KMS-11 (cell line): ENCODE results near the gene CX3CR1.

Experiments
- H2AFZ ChIP-seq: fragments of 200-600 bp; sonication (generic); 2 replicates; pipeline ENCODE4 v1.6.1; 2016; ENCODE audit warnings: antibody characterized with exemption, mixed run types, low read depth
- H3K27ac ChIP-seq: fragments of 200-600 bp; sonication (generic); 2 replicates; pipeline ENCODE4 v1.6.1; 2016; ENCODE audit warnings: mild to moderate bottlenecking, mixed run types
- H3K27me3 ChIP-seq: fragments of 200-600 bp; sonication (generic); 2 replicates; pipeline ENCODE4 v1.6.1; 2017; ENCODE audit warnings: mild to moderate bottlenecking, low read depth, mixed run types, moderate library complexity; ENCODE audit not compliant: insufficient read depth
- H3K36me3 ChIP-seq: fragments of 200-600 bp; sonication (generic); 2 replicates; pipeline ENCODE4 v1.6.1; 2017; ENCODE audit warnings: mild to moderate bottlenecking, mixed run types; ENCODE audit not compliant: insufficient read depth
- H3K4me1 ChIP-seq: fragments of 200-600 bp; sonication (generic); 2 replicates; pipeline ENCODE4 v1.6.1; 2016; ENCODE audit warnings: mild to moderate bottlenecking, low read depth, mixed run types; ENCODE audit not compliant: poor library complexity, severe bottlenecking
- H3K4me2 ChIP-seq: fragments of 200-600 bp; sonication (generic); 2 replicates; pipeline ENCODE4 v1.7.0; 2016; ENCODE audit warnings: mild to moderate bottlenecking, mixed run types
- H3K4me3 ChIP-seq: fragments of 200-600 bp; sonication (generic); IDR thresholded peaks from 2 replicates; pipeline ENCODE4 v1.6.1; 2017; ENCODE audit warnings: low read depth, low read length, mixed read lengths; ENCODE audit not compliant: insufficient read depth
- H3K79me2 ChIP-seq: fragments of 200-600 bp; sonication (generic); 2 replicates; pipeline ENCODE4 v1.6.1; 2016; ENCODE audit warnings: low read depth, mixed run types; ENCODE audit not compliant: insufficient read depth
- H3K9ac ChIP-seq: fragments of 200-600 bp; sonication (generic); 2 replicates; pipeline ENCODE4 v1.6.1; 2016; ENCODE audit warnings: mild to moderate bottlenecking, mixed run types
- H4K20me1 ChIP-seq: fragments of 200-600 bp; sonication (generic); 2 replicates; pipeline ENCODE4 v1.6.1; 2016; ENCODE audit warnings: mild to moderate bottlenecking, mixed run types; ENCODE audit not compliant: insufficient read depth
- TF ChIP-seq, protein P1 (sequence below): fragments of 200-600 bp; sonication (generic); conservative IDR thresholded peaks from 2 replicates; pipeline ENCODE4 v1.6.1; 2017; ENCODE audit warnings: low read depth, mild to moderate bottlenecking, antibody characterized with exemption, low read length, moderate library complexity, mixed read lengths

The CX3CR1 gene

DNA sequence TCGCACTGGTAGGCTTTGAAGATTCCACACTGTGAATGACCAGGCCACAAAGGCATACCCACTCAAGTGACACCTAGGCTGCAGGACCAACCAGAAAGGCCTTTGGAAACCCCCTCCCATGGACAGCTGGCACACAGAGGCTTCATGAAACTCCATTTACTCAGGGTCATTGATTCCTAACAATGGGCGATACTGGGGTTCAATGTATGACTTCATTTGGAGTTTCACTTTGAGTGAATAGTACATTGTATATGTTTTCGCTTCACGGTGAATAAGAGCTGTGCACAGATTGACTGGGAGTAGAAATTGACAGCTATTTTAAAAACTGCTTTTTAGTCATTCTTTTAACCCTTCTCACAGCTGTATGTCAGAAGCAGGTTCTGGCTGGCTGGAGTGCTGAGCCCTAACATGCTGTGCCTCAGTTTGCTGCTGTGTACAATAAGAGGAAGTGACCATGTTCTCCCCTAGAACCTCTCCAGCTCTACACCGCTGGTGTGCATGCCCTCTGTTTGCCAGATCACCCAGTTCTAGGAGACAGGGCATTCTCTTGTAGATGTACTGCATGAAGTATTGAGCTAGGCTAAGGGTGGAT, 15.4 kb upstream of the CX3CR1 start:
- no peak overlapping the region for H3K27ac ChIP-seq
- TF ChIP-seq, protein P1, sequence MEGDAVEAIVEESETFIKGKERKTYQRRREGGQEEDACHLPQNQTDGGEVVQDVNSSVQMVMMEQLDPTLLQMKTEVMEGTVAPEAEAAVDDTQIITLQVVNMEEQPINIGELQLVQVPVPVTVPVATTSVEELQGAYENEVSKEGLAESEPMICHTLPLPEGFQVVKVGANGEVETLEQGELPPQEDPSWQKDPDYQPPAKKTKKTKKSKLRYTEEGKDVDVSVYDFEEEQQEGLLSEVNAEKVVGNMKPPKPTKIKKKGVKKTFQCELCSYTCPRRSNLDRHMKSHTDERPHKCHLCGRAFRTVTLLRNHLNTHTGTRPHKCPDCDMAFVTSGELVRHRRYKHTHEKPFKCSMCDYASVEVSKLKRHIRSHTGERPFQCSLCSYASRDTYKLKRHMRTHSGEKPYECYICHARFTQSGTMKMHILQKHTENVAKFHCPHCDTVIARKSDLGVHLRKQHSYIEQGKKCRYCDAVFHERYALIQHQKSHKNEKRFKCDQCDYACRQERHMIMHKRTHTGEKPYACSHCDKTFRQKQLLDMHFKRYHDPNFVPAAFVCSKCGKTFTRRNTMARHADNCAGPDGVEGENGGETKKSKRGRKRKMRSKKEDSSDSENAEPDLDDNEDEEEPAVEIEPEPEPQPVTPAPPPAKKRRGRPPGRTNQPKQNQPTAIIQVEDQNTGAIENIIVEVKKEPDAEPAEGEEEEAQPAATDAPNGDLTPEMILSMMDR, result no peak
- H2AFZ ChIP-seq, result no peak overlapping the region
- no peak overlapping the region for H3K4me2 ChIP-seq
- no peak overlapping the region for H3K9ac ChIP-seq
- H3K79me2 ChIP-seq, result no peaks in the 10 kb centered on the region
- no peaks in the 10 kb centered on the region for H4K20me1 ChIP-seq
- H3K4me3 ChIP-seq, result no peak overlapping the region
- no peaks in the 10 kb centered on the region for H3K27me3 ChIP-seq
- H3K4me1 ChIP-seq, result peaks cover 12% of the 10 kb centered on the region
- H3K36me3 ChIP-seq, result no peaks in the 10 kb centered on the region

GRCh38 chr3:39294446-39295183, 14.8 kb upstream of the CX3CR1 start:
- Histone ChIP-seq H2AFZ (no peak overlapping the region), H3K36me3 (no peaks in the 10 kb centered on the region), H3K79me2 (no peaks in the 10 kb centered on the region), H3K27me3 (no peaks in the 10 kb centered on the region), H3K9ac (no peak overlapping the region), H4K20me1 (no peaks in the 10 kb centered on the region), H3K4me2 (no peak overlapping the region), H3K27ac (no peak overlapping the region), H3K4me3 (no peak overlapping the region), H3K4me1 (peaks cover 19% of the 10 kb centered on the region)
- TF ChIP-seq, protein P1, result no peak

DNA sequence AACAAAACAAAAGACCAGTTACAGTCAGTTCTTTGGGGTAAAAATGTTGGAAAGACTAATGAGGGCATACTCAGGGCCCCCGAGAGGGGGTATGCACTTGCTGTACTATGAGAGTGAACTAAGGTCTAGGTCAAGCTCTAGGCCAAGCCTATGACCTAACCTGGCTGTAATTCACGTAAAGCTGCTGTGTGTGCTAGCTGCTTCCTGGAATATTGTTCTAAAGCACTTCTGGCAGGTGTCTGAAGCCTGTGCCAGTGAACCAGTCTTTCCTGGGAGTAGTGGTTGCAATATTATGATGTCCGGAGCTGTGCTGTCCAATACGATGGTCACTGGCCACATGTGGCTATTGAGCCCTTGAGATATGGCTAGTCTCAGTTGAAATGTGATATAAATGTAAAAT, 13.1 kb upstream of the CX3CR1 start:
- Histone ChIP-seq H3K27ac (no peak overlapping the region), H2AFZ (no peak overlapping the region), H3K79me2 (no peaks in the 10 kb centered on the region), H3K4me2 (no peak overlapping the region), H3K27me3 (no peaks in the 10 kb centered on the region), H3K36me3 (no peaks in the 10 kb centered on the region), H3K4me1 (peaks cover 34% of the 10 kb centered on the region), H3K4me3 (no peak overlapping the region), H4K20me1 (no peaks in the 10 kb centered on the region), H3K9ac (no peak overlapping the region)
- TF ChIP-seq, protein P1, result no peak

- Histone ChIP-seq H3K4me2 (no peak overlapping the region), H3K4me1 (peaks cover 44% of the 10 kb centered on the region), H3K79me2 (no peaks in the 10 kb centered on the region), H3K9ac (no peak overlapping the region), H2AFZ (peak overlapping the region; percentile 30), H4K20me1 (no peaks in the 10 kb centered on the region), H3K27ac (no peak overlapping the region), H3K36me3 (no peaks in the 10 kb centered on the region), H3K4me3 (no peak overlapping the region), H3K27me3 (no peaks in the 10 kb centered on the region)
- TF ChIP-seq, protein P1, result peak; percentile 93
These were observed 12.1 kb upstream of the CX3CR1 start for GRCh38 chr3:39291903-39292329.
